ENCODE results near the gene GRIK1.

GRIK1 gene

DNA sequence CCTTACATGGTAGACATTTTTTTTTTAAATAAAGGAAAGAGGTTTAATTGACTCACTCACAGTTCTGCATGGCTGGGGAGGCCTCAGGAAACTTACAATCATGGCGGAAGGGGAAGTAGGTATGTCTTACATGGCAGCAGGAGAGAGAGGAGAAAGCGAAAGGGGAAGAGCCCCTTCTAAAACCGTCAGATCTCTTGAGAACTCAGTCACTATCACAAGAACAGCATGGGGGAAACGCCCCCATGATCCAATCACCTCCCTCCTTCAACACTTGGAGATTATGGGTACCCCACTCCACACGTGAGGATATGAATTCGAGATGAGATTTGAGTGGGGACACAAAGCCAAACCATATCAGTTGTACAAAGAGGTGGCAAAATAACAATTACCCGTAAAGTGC lies 301.7 kb downstream of the GRIK1 start:
- Histone ChIP-seq H3K79me2 (ENCODE audit: insufficient read depth, low read length) (no peaks in the 10 kb centered on the region), H3K27ac (ENCODE audit: low read length) (no peak overlapping the region), H4K20me1 (ENCODE audit: insufficient read depth, low read length) (no peaks in the 10 kb centered on the region), H3K4me1 (ENCODE audit: insufficient read depth, low read length) (no peaks in the 10 kb centered on the region), H3K4me3 (ENCODE audit: low read depth in 1 of 2, low read length in 2 of 2) (no peak overlapping the region), H2AFZ (ENCODE audit: low read depth, low read length) (no peak overlapping the region), H3K27me3 (ENCODE audit: insufficient read depth, low read length, poor library complexity) (no peaks in the 10 kb centered on the region), H3K9me3 (ENCODE audit: insufficient read depth, low read length, severe bottlenecking) (no peaks in the 10 kb centered on the region), H3K4me2 (ENCODE audit: insufficient read depth, low read length) (no peak overlapping the region), H3K9ac (ENCODE audit: low read depth, low read length) (no peak overlapping the region), H3K36me3 (ENCODE audit: insufficient read depth, low read length) (no peaks in the 10 kb centered on the region)
- DNase-seq = no peak
- TF ChIP-seq EZH2 (IDR thresholded peaks at IDR 0.05; ENCODE audit: borderline replicate concordance, low read depth, low read length, severe bottlenecking) = no peak
- TF ChIP-seq, protein P1, sequence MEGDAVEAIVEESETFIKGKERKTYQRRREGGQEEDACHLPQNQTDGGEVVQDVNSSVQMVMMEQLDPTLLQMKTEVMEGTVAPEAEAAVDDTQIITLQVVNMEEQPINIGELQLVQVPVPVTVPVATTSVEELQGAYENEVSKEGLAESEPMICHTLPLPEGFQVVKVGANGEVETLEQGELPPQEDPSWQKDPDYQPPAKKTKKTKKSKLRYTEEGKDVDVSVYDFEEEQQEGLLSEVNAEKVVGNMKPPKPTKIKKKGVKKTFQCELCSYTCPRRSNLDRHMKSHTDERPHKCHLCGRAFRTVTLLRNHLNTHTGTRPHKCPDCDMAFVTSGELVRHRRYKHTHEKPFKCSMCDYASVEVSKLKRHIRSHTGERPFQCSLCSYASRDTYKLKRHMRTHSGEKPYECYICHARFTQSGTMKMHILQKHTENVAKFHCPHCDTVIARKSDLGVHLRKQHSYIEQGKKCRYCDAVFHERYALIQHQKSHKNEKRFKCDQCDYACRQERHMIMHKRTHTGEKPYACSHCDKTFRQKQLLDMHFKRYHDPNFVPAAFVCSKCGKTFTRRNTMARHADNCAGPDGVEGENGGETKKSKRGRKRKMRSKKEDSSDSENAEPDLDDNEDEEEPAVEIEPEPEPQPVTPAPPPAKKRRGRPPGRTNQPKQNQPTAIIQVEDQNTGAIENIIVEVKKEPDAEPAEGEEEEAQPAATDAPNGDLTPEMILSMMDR (IDR thresholded peaks at IDR 0.05; ENCODE audit: borderline replicate concordance, extremely low read depth, low read length, poor library complexity, severe bottlenecking) = no peak
- ATAC-seq (ENCODE audit: insufficient read depth, low read depth) = no peak

- no peaks in the 10 kb centered on the region for H3K79me2 ChIP-seq (ENCODE audit: insufficient read depth, low read length)
- no peak overlapping the region for H2AFZ ChIP-seq (ENCODE audit: low read depth, low read length)
- no peaks in the 10 kb centered on the region for H3K27me3 ChIP-seq (ENCODE audit: insufficient read depth, low read length, poor library complexity)
- no peak overlapping the region for H3K27ac ChIP-seq (ENCODE audit: low read length)
- H3K36me3 ChIP-seq (ENCODE audit: insufficient read depth, low read length) = no peaks in the 10 kb centered on the region
- H3K9ac ChIP-seq (ENCODE audit: low read depth, low read length) = no peak overlapping the region
- TF ChIP-seq, protein P1 (IDR thresholded peaks at IDR 0.05; ENCODE audit: borderline replicate concordance, extremely low read depth, low read length, poor library complexity, severe bottlenecking) = no peak
- TF ChIP-seq EZH2 (IDR thresholded peaks at IDR 0.05; ENCODE audit: borderline replicate concordance, low read depth, low read length, severe bottlenecking) = no peak
- H4K20me1 ChIP-seq (ENCODE audit: insufficient read depth, low read length) = no peaks in the 10 kb centered on the region
- DNase-seq (no peak), ATAC-seq (ENCODE audit: insufficient read depth, low read depth) (no peak)
- H3K9me3 ChIP-seq (ENCODE audit: insufficient read depth, low read length, severe bottlenecking) = no peaks in the 10 kb centered on the region
- H3K4me1 ChIP-seq (ENCODE audit: insufficient read depth, low read length) = no peaks in the 10 kb centered on the region
- no peak overlapping the region for H3K4me2 ChIP-seq (ENCODE audit: insufficient read depth, low read length)
- no peak overlapping the region for H3K4me3 ChIP-seq (ENCODE audit: low read depth in 1 of 2, low read length in 2 of 2)
These were observed 302.2 kb downstream of the GRIK1 start for GRCh38 chr21:29637553-29637952.

- Histone ChIP-seq H3K4me3 (ENCODE audit: low read depth in 1 of 2, low read length in 2 of 2) (no peak overlapping the region), H3K79me2 (ENCODE audit: insufficient read depth, low read length) (no peaks in the 10 kb centered on the region), H3K4me1 (ENCODE audit: insufficient read depth, low read length) (no peaks in the 10 kb centered on the region), H3K36me3 (ENCODE audit: insufficient read depth, low read length) (no peaks in the 10 kb centered on the region), H3K27ac (ENCODE audit: low read length) (no peak overlapping the region), H3K4me2 (ENCODE audit: insufficient read depth, low read length) (no peak overlapping the region), H2AFZ (ENCODE audit: low read depth, low read length) (no peak overlapping the region), H3K27me3 (ENCODE audit: insufficient read depth, low read length, poor library complexity) (no peaks in the 10 kb centered on the region), H4K20me1 (ENCODE audit: insufficient read depth, low read length) (no peaks in the 10 kb centered on the region), H3K9ac (ENCODE audit: low read depth, low read length) (no peak overlapping the region), H3K9me3 (ENCODE audit: insufficient read depth, low read length, severe bottlenecking) (no peaks in the 10 kb centered on the region)
- ATAC-seq (ENCODE audit: insufficient read depth, low read depth) = no peak
- no peak for TF ChIP-seq EZH2 (IDR thresholded peaks at IDR 0.05; ENCODE audit: borderline replicate concordance, low read depth, low read length, severe bottlenecking)
- TF ChIP-seq, protein P1 (IDR thresholded peaks at IDR 0.05; ENCODE audit: borderline replicate concordance, extremely low read depth, low read length, poor library complexity, severe bottlenecking) = no peak
- no peak for DNase-seq
These were observed 302.7 kb downstream of the GRIK1 start for GRCh38 chr21:29637134-29637533.

DNA sequence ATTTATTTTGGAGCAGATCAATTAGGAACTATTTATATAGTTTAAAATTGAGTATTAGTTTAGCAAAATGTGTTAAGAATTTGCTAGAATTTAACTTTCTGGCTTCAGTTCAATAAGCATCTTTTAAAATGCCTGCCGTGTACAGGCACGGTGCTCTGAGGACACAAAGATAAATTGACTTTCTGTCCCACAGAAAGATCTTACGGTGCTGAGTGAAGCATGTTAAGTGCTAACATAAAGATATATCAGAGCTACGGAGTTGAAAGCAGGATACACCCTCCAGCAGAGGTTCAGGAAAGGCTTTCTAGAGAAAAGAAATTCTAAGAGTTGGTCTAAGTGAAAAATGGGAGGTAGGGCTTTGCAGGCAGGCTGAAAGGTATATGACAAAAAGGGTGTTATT lies 305.4 kb downstream of the GRIK1 start:
- Histone ChIP-seq H3K4me3 (ENCODE audit: low read depth in 1 of 2, low read length in 2 of 2) (no peak overlapping the region), H3K79me2 (ENCODE audit: insufficient read depth, low read length) (no peaks in the 10 kb centered on the region), H3K4me2 (ENCODE audit: insufficient read depth, low read length) (no peak overlapping the region), H3K27ac (ENCODE audit: low read length) (no peak overlapping the region), H3K27me3 (ENCODE audit: insufficient read depth, low read length, poor library complexity) (no peaks in the 10 kb centered on the region), H2AFZ (ENCODE audit: low read depth, low read length) (no peak overlapping the region), H3K9ac (ENCODE audit: low read depth, low read length) (no peak overlapping the region), H3K4me1 (ENCODE audit: insufficient read depth, low read length) (no peaks in the 10 kb centered on the region), H3K36me3 (ENCODE audit: insufficient read depth, low read length) (no peaks in the 10 kb centered on the region), H3K9me3 (ENCODE audit: insufficient read depth, low read length, severe bottlenecking) (no peaks in the 10 kb centered on the region), H4K20me1 (ENCODE audit: insufficient read depth, low read length) (no peaks in the 10 kb centered on the region)
- TF ChIP-seq, protein P1 (IDR thresholded peaks at IDR 0.05; ENCODE audit: borderline replicate concordance, extremely low read depth, low read length, poor library complexity, severe bottlenecking) = no peak
- no peak for TF ChIP-seq EZH2 (IDR thresholded peaks at IDR 0.05; ENCODE audit: borderline replicate concordance, low read depth, low read length, severe bottlenecking)
- ATAC-seq (ENCODE audit: insufficient read depth, low read depth) (no peak), DNase-seq (no peak)
